22Rv1 (cell line): Measurements from ENCODE around the gene DTNB.

Experiments used
- ZFX ChIP-seq: fragments of 450-650 bp; IDR thresholded peaks from 2 replicates; pipeline ENCODE4 v1.6.1; 2017; ENCODE audit warnings: antibody characterized with exemption, borderline replicate concordance
- TF ChIP-seq, protein P1 (sequence below): fragments of 450-650 bp; IDR thresholded peaks from 2 replicates; pipeline ENCODE4 v1.5.1; 2017; ENCODE audit warnings: mild to moderate bottlenecking

GRCh38 chr2:25635797-25636196 lies 37.6 kb downstream of the DTNB start:
- TF ChIP-seq, protein P1, sequence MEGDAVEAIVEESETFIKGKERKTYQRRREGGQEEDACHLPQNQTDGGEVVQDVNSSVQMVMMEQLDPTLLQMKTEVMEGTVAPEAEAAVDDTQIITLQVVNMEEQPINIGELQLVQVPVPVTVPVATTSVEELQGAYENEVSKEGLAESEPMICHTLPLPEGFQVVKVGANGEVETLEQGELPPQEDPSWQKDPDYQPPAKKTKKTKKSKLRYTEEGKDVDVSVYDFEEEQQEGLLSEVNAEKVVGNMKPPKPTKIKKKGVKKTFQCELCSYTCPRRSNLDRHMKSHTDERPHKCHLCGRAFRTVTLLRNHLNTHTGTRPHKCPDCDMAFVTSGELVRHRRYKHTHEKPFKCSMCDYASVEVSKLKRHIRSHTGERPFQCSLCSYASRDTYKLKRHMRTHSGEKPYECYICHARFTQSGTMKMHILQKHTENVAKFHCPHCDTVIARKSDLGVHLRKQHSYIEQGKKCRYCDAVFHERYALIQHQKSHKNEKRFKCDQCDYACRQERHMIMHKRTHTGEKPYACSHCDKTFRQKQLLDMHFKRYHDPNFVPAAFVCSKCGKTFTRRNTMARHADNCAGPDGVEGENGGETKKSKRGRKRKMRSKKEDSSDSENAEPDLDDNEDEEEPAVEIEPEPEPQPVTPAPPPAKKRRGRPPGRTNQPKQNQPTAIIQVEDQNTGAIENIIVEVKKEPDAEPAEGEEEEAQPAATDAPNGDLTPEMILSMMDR: no peak
- TF ChIP-seq ZFX: no peak
